Endothelial cell (in vitro differentiated cells): ENCODE measurements around the gene CLEC5A. TPM values are rescaled to one million over a fixed set of nuclear protein-coding genes. Genes with fewer than 3 reads are reported as not detected.

Experiments used
- DNase-seq: peaks from one replicate; pipeline ENCODE4 v3.0.0; 2021; ENCODE audit warnings: low spot score
- H3K27ac Mint-ChIP-seq: one replicate; pipeline ENCODE4 v1.8.0; 2021; ENCODE audit warnings: mixed read lengths, inconsistent platforms; ENCODE audit not compliant: unreplicated experiment
- H3K27me3 Mint-ChIP-seq: one replicate; pipeline ENCODE4 v1.8.0; 2021; ENCODE audit warnings: mild to moderate bottlenecking, moderate library complexity, mixed read lengths, inconsistent platforms; ENCODE audit not compliant: unreplicated experiment
- H3K36me3 Mint-ChIP-seq: one replicate; pipeline ENCODE4 v1.8.0; 2021; ENCODE audit warnings: mild to moderate bottlenecking, low read depth, mixed read lengths, inconsistent platforms; ENCODE audit not compliant: unreplicated experiment
- H3K4me1 Mint-ChIP-seq: one replicate; pipeline ENCODE4 v1.8.0; 2021; ENCODE audit warnings: mild to moderate bottlenecking, mixed read lengths, inconsistent platforms; ENCODE audit not compliant: unreplicated experiment
- H3K4me3 Mint-ChIP-seq: one replicate; pipeline ENCODE4 v1.8.0; 2021; ENCODE audit warnings: mild to moderate bottlenecking, mixed read lengths, inconsistent platforms; ENCODE audit not compliant: unreplicated experiment
- H3K9me3 Mint-ChIP-seq: one replicate; pipeline ENCODE4 v1.8.0; 2021; ENCODE audit warnings: mixed read lengths, inconsistent platforms; ENCODE audit not compliant: unreplicated experiment
- total RNA-seq: library from RNA; stranded (reverse); fragmentation: NEBNext Ultra II Directional; extraction: Animal tissue kit (Norgen Biotek cat#: 25700); gene quantifications from one replicate; pipeline ENCODE4 v1.2.1, GENCODE V29; 2021; ENCODE audit not compliant: unreplicated experiment
- TF ChIP-seq, protein P1 (sequence below): fragments of 200-600 bp; sonication (generic); IDR thresholded peaks from one replicate; pipeline ENCODE4 v1.5.0; 2021; ENCODE audit warnings: antibody characterized with exemption; ENCODE audit not compliant: unreplicated experiment

Gene CLEC5A
- total RNA-seq, 1 donor from 2014 or later: not detected

DNA sequence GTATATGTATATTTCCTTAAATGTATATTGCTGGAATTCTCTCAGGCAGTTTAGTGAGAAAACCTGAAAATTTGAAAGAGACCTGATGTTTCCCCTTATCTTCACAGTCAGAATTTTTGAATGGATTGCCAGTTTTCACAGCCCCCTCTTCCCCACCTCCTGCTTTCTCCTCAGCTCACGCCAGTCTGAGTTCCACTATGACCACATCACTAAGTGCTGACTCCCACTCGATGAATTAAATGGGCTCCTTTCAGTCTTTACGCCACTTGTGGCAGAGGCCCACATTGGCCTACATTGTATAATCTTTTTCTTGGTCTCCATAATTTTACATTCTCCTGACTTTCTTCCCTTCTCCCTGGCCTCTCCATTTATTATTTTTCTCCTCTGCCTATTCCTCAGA, 3.1 kb upstream of the CLEC5A start:
- Mint-ChIP-seq H3K27me3 (no peaks in the 10 kb centered on the region), H3K36me3 (no peaks in the 10 kb centered on the region)

DNA sequence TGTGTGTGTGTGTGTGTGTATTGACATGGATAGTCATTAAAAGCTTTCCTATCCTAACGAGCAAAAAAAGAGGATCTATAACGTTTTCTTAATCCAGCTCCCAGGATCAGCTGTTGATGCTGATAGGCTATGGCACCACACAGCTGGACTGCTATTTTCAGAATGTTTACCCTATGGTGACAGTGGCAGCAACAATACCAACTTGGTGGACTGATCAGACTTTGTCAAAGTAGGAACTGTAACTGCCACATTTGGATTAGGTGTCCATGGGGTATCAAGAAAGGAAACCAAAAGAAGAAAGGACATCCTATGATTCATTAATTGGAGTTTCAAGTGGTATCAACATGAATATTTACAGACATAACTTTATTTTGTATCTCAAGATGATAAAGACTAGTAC, 2.7 kb upstream of the CLEC5A start:
- TF ChIP-seq, protein P1, sequence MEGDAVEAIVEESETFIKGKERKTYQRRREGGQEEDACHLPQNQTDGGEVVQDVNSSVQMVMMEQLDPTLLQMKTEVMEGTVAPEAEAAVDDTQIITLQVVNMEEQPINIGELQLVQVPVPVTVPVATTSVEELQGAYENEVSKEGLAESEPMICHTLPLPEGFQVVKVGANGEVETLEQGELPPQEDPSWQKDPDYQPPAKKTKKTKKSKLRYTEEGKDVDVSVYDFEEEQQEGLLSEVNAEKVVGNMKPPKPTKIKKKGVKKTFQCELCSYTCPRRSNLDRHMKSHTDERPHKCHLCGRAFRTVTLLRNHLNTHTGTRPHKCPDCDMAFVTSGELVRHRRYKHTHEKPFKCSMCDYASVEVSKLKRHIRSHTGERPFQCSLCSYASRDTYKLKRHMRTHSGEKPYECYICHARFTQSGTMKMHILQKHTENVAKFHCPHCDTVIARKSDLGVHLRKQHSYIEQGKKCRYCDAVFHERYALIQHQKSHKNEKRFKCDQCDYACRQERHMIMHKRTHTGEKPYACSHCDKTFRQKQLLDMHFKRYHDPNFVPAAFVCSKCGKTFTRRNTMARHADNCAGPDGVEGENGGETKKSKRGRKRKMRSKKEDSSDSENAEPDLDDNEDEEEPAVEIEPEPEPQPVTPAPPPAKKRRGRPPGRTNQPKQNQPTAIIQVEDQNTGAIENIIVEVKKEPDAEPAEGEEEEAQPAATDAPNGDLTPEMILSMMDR: no peak
- H3K9me3 Mint-ChIP-seq: no peaks in the 10 kb centered on the region
- no peaks in the 10 kb centered on the region for H3K4me1 Mint-ChIP-seq
- DNase-seq: no peak
- no peaks in the 10 kb centered on the region for H3K27me3 Mint-ChIP-seq
- no peaks in the 10 kb centered on the region for H3K36me3 Mint-ChIP-seq
- no peak overlapping the region for H3K4me3 Mint-ChIP-seq
- no peak overlapping the region for H3K27ac Mint-ChIP-seq

More for the DNA sequence above, 3.1 kb upstream of the CLEC5A start:
- DNase-seq: no peak
- Mint-ChIP-seq H3K4me1 (no peaks in the 10 kb centered on the region), H3K9me3 (no peaks in the 10 kb centered on the region), H3K27ac (no peak overlapping the region), H3K4me3 (no peak overlapping the region)
- TF ChIP-seq, protein P1: no peak

DNA sequence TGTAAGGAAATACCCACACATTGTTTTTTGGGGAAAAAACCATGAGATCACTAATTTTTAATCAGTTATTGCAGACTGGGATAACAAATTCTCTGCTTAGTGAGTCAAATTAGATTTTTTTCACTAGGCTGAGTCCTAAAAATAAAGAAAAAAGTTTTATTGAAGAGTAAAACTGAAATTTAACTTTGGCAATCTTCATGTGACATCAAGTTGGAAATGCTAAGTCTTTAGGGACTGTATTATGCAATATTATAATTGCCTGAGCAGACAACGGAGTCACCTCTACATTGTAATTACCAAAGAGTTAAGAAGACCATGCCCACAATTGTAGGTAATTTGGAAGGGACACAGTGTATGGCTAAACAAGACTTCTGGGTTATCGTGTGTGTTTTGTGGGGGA, 2.2 kb upstream of the CLEC5A start:
- Mint-ChIP-seq H3K9me3 (no peaks in the 10 kb centered on the region), H3K27me3 (no peaks in the 10 kb centered on the region), H3K36me3 (no peaks in the 10 kb centered on the region), H3K27ac (no peak overlapping the region), H3K4me1 (no peaks in the 10 kb centered on the region), H3K4me3 (no peak overlapping the region)
- TF ChIP-seq, protein P1: no peak
- no peak for DNase-seq

DNA sequence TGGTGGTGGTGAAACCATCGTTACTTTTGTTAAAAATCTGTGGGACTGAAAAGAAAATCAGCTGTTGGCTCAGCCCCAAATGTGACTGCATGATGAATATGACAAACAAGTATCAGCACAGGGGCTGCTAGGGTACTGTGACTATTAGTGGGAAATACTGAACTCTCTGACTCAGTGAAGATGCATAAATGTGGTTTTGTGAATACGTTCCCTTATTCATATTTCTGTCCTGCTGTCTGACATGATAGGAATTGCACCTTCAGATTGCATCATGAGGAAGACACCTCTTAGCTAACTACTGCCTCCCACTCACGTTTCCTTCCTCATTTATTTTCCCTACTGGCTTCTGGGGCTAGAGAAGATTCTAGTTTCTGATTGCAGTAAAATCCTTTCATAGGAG, 1.4 kb downstream of the CLEC5A start:
- H3K9me3 Mint-ChIP-seq: no peaks in the 10 kb centered on the region
- no peak overlapping the region for H3K27ac Mint-ChIP-seq
- no peaks in the 10 kb centered on the region for H3K4me1 Mint-ChIP-seq
- no peak overlapping the region for H3K4me3 Mint-ChIP-seq
- TF ChIP-seq, protein P1: no peak
- no peak for DNase-seq
- no peaks in the 10 kb centered on the region for H3K36me3 Mint-ChIP-seq
- H3K27me3 Mint-ChIP-seq: no peaks in the 10 kb centered on the region

DNA sequence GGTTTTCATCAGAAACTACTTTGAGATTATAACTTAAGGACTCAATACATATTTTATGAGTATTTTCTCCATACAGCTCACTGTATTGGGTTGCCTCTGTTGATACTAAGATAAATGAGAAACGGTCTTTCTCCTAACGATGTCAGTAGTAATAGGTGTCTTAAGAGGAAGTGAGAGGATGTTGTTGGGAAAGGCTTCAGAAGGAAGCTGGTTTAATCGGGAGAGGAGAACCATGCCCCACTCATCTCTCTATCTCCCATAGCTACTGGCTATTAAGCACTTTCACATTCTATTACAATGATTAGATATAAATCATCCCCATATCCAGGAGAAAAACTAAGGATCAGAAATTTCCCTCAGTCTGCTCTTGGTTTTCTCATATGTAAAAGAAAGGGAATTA, 2.0 kb downstream of the CLEC5A start:
- no peaks in the 10 kb centered on the region for H3K27me3 Mint-ChIP-seq
- no peak for DNase-seq
- no peak overlapping the region for H3K4me3 Mint-ChIP-seq
- no peaks in the 10 kb centered on the region for H3K9me3 Mint-ChIP-seq
- H3K36me3 Mint-ChIP-seq: no peaks in the 10 kb centered on the region
- H3K27ac Mint-ChIP-seq: no peak overlapping the region
- TF ChIP-seq, protein P1: no peak
- no peaks in the 10 kb centered on the region for H3K4me1 Mint-ChIP-seq
